Peyer's patch (tissue), 4 donors: ENCODE measurements around the gene AOPEP.

Experiments
- POLR2A ChIP-seq, 2 donors: fragments of 450-650 bp; IDR thresholded peaks; one replicate each; pipeline ENCODE4 v1.5.1; 2017; ENCODE audit warnings: antibody characterized with exemption in 2 of 2, mild to moderate bottlenecking in 2 of 2, moderate library complexity in 2 of 2
- TF ChIP-seq, protein P1 (sequence below), 6 experiments: fragments of 450-650 bp in 4 of 6; fragments of 200-600 bp in 2 of 6; sonication (generic) in 1 of 6; IDR thresholded peaks; one replicate each; pipeline ENCODE4 v1.5.1; 2017 to 2019; ENCODE audit warnings: antibody characterized with exemption in 6 of 6, mild to moderate bottlenecking in 3 of 6, moderate library complexity in 1 of 6

DNA sequence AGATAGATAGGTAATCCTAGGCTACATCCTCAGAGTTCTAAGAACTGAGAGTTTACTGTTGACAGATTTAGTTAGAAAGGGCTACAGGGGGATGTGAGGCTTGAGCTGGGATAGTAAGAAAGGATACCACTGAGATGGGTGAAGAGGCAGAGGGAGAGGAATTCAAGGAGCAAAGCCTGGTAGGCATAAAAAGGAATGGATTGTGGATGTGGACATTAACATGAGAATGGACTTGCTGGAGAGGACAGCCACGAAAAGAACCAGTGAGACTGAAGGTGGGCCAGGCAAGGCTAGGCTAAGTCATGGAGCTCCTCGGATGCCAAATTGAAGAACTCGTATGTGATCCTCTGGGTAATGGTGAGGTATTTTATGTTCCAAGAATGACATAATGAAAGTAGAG, 211.9 kb downstream of the AOPEP start:
- TF ChIP-seq, protein P1, sequence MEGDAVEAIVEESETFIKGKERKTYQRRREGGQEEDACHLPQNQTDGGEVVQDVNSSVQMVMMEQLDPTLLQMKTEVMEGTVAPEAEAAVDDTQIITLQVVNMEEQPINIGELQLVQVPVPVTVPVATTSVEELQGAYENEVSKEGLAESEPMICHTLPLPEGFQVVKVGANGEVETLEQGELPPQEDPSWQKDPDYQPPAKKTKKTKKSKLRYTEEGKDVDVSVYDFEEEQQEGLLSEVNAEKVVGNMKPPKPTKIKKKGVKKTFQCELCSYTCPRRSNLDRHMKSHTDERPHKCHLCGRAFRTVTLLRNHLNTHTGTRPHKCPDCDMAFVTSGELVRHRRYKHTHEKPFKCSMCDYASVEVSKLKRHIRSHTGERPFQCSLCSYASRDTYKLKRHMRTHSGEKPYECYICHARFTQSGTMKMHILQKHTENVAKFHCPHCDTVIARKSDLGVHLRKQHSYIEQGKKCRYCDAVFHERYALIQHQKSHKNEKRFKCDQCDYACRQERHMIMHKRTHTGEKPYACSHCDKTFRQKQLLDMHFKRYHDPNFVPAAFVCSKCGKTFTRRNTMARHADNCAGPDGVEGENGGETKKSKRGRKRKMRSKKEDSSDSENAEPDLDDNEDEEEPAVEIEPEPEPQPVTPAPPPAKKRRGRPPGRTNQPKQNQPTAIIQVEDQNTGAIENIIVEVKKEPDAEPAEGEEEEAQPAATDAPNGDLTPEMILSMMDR (IDR thresholded peaks at IDR 0.05), result no peak
- TF ChIP-seq POLR2A (IDR thresholded peaks at IDR 0.05), result no peak
